Epithelial cell of prostate (primary cell): ENCODE results near the gene PCDHGC4.
A peak's percentile ranks its signal among the peaks of the same experiment; 100 is the strongest.

Experiments
- DNase-seq: peaks from one replicate; pipeline ENCODE4 v3.0.0-alpha.2; 2011; ENCODE audit warnings: low read depth, low spot score
- H3K27ac ChIP-seq: fragments of 450-650 bp; 2 replicates; pipeline ENCODE4 v1.5.1; 2017; ENCODE audit warnings: mild to moderate bottlenecking

PCDHGC4 gene

GRCh38 chr5:141489841-141490240, 5.0 kb downstream of the PCDHGC4 start:
- H3K27ac ChIP-seq: peak overlapping the region; percentile 79
- no peak for DNase-seq

- DNase-seq: no peak
- no peak overlapping the region for H3K27ac ChIP-seq
These were observed 5.4 kb downstream of the PCDHGC4 start for GRCh38 chr5:141490271-141490670.

- DNase-seq: no peak
- H3K27ac ChIP-seq: no peak overlapping the region
These were observed 5.9 kb downstream of the PCDHGC4 start for GRCh38 chr5:141490771-141491170.

GRCh38 chr5:141491323-141492167, 6.7 kb downstream of the PCDHGC4 start:
- DNase-seq: no peak
- H3K27ac ChIP-seq: no peak overlapping the region

GRCh38 chr5:141492168-141492885, 7.5 kb downstream of the PCDHGC4 start:
- no peak for DNase-seq
- no peak overlapping the region for H3K27ac ChIP-seq

- DNase-seq: no peak
- H3K27ac ChIP-seq: no peak overlapping the region
These were observed 8.9 kb downstream of the PCDHGC4 start for GRCh38 chr5:141493500-141494422.

- H3K27ac ChIP-seq: no peak overlapping the region
- DNase-seq: no peak
These were observed 10.1 kb downstream of the PCDHGC4 start for GRCh38 chr5:141494761-141495452.

GRCh38 chr5:141495453-141495811, 10.6 kb downstream of the PCDHGC4 start:
- DNase-seq: no peak
- H3K27ac ChIP-seq: no peak overlapping the region

- no peak for DNase-seq
- no peak overlapping the region for H3K27ac ChIP-seq
These were observed 11.2 kb downstream of the PCDHGC4 start for GRCh38 chr5:141496038-141496437.

- no peak overlapping the region for H3K27ac ChIP-seq
- DNase-seq: no peak
These were observed 16.9 kb downstream of the PCDHGC4 start for GRCh38 chr5:141501761-141502160.

GRCh38 chr5:141503681-141504080, 18.9 kb downstream of the PCDHGC4 start:
- H3K27ac ChIP-seq: no peak overlapping the region
- no peak for DNase-seq

- no peak overlapping the region for H3K27ac ChIP-seq
- DNase-seq: no peak
These were observed 19.4 kb downstream of the PCDHGC4 start for GRCh38 chr5:141504216-141504615.

- peak overlapping the region; percentile 94 for H3K27ac ChIP-seq
- no peak for DNase-seq
These were observed 21.7 kb downstream of the PCDHGC4 start for GRCh38 chr5:141506381-141507155.

- DNase-seq: no peak
- peak overlapping the region; percentile 94 for H3K27ac ChIP-seq
These were observed 22.7 kb downstream of the PCDHGC4 start for GRCh38 chr5:141507387-141508091.

GRCh38 chr5:141508440-141508797, 23.6 kb downstream of the PCDHGC4 start:
- no peak for DNase-seq
- peak overlapping the region; percentile 94 for H3K27ac ChIP-seq

- peak overlapping the region; percentile 94 for H3K27ac ChIP-seq
These were observed 24.2 kb downstream of the PCDHGC4 start for GRCh38 chr5:141508798-141509611.

GRCh38 chr5:141510160-141510559, 25.3 kb downstream of the PCDHGC4 start:
- no peak for DNase-seq
- H3K27ac ChIP-seq: peak overlapping the region; percentile 94

More at GRCh38 chr5:141508798-141509611, 24.2 kb downstream of the PCDHGC4 start:
- DNase-seq: no peak
